Skeletal muscle cell (primary cell): ENCODE results near the gene GCNA.
"Not testable (repeated sequence)": the region's sequence is repeated elsewhere in the genome, so short reads cannot be mapped to it uniquely, and the experiment has no call there.

Experiments
- DNase-seq: peaks from one replicate; pipeline ENCODE4 v3.0.0-alpha.2; 2010; ENCODE audit warnings: low read depth
- H3K4me3 ChIP-seq: 2 replicates; pipeline ENCODE4 v1.5.1; 2011; ENCODE audit warnings: low read depth, mild to moderate bottlenecking, control low read depth, low read length, moderate library complexity

GCNA gene

DNA sequence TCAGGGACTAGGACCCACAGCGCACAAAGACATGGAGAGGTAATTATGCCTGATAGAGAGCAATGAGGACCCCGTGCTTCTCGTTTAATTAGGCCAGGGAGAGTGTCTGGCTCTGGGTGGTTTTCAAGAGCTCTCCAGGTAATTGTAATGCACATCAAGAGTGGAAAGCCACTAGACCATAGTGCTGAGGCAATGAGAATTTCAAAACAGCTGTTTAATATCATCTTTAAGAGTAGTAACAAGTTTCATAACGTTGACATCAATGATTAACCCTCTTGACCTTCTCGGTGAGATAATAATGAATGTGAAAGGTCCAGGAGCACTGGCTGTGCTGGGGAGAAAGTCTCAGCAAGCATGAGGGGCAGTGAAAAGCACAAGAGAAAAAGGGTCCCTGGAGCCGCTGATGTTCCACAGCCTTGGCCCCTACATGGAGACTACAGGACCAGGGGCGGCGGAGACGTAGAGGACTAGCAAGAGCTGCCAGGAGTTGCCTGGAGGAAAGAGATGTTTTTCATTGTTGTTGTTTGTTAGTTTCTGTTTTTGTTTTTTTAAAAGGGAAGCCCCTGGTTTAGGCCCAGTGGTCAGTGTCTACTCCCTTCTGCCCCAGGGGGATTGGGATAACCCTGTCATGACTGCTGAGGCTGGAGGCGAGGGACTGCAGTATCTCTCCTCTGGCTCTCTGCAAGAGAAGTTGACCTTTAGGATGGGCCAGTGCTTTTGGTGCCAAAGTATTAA, 54.9 kb downstream of the GCNA start:
- no peak overlapping the region for H3K4me3 ChIP-seq
- no peak for DNase-seq

DNA sequence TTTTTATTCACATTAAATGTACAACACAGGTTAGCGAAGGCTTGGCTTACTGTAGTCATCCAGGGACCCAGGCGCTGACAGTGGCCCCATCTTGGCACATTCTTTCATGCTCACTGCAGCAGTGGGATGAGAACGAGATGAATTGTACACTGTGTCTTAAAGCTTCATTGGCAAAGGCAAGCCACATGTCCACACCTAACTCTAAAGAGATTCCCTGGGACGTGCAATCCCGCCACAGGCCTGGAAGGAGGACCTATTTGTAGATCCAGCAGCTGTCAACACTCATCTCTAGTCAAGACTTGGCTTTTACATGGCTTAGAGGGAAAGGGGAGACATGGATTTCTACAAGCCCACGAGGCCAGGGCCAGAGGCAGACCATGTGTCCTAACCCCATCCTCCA, 56.1 kb downstream of the GCNA start:
- no peak for DNase-seq

DNA sequence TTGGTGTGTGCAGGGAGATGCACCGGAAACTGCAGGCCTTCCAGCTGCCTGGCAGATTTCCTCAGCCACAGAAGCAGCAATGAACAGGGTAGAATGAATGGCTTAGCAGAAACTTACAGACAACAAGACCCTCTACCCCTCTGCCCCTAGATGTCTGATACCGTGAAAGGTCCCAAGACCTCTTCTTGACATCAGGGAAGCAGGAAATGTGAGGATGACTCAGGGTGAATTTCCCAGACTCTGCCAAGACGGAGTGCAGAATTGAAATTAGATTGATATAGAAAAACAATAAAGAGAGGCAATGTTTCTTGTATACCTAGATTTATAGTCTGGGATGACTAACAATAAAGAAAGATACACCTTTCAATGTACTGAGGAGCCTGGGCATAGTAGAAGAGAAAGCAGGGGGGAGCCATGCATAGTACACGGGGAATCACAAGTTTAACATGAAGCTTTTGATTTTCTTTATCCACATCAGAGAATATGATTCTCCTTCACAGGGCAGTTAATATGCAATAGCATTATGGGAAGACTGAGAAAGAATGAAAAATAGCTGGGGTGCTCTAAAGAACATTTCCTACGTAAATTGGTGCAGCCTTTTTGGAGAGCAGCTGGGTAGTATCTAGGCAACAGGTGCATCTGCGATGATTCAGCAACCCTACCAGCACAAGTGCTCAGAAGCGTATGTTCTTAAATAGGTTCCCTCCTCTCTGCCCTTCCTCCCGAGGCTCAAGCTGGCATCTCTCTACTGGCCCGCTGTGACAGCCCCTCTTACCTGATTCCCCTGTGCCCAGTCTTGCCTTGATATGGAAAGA, 58.4 kb downstream of the GCNA start:
- no peak overlapping the region for H3K4me3 ChIP-seq
- DNase-seq = no peak

More for the DNA sequence above, 56.1 kb downstream of the GCNA start:
- no peak overlapping the region for H3K4me3 ChIP-seq

DNA sequence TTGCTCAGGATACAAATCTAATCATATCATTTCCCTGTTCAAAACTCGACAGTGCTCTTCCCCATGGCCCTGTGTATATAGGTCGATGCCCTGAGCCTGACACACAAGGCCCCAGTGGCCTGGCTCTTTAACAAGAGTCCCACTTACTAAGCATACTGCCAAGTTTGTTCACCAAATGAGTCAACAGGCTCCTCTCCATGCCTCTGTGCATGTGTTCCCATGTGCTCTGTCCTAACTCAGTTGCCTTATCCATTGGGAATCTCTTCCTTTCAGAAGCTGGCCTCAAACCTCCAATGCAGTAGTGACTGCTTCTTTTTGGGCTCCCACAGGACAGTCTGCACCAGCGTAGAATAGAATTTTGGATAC, 59.0 kb downstream of the GCNA start:
- H3K4me3 ChIP-seq = no peak overlapping the region
- DNase-seq = no peak

DNA sequence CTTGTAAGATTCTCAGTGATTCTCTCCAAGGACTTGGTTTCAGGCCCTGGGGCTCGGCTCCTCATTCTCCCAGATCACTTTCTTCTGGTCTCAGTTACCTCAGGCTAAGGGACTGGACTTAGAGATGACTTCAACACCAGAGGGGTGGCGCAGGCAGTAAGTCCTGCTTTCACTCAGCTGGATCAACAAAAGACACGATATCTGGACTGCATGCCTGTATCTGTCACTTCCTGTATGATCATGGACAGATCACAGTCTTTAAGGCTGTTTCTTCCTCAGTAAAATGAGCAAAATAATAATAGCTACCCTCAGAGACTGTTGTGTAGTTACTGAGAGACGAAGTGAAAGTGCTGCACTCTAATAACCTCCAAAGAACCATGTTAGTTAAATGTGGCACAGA, 59.6 kb downstream of the GCNA start:
- DNase-seq = no peak
- H3K4me3 ChIP-seq = no peak overlapping the region

DNA sequence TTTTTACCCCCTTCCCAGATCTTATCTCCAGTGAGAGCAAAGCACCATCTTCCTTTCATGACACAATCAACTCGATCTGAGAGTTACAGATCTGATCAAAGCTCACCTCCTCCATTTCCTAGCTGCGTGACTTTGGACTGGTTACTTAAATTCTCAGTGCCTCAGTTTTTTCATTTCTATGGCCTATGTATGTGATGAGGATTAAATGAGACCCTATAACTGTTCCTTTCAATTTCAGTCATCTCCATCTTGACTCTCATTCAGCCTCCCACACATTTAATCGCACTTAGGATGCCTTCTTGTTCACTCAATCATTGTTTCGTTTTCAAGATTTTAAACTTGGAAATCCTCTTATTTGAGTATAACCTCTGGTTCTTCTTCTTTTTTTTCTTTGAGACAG, 60.2 kb downstream of the GCNA start:
- DNase-seq = no peak
- H3K4me3 ChIP-seq = no peak overlapping the region

DNA sequence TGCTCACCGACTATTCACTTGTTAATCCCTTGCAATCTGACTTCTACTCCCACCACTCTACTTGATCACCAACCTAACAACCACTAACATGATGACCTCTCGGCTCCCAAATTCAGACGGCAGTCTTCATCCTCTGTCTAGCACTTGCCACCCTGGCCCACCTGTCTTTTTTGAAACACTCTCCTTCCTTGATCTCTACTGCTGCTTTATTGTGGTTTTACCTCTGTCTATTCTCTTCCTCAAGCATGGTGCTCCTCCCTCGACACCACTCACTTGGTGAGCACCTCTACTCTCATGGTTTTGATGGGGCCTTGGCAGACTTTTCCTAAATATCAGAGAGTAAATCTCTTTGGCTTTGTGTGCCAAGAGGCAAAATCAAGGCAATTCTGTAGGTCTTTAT, 61.8 kb downstream of the GCNA start:
- no peak for DNase-seq
- H3K4me3 ChIP-seq = no peak overlapping the region

DNA sequence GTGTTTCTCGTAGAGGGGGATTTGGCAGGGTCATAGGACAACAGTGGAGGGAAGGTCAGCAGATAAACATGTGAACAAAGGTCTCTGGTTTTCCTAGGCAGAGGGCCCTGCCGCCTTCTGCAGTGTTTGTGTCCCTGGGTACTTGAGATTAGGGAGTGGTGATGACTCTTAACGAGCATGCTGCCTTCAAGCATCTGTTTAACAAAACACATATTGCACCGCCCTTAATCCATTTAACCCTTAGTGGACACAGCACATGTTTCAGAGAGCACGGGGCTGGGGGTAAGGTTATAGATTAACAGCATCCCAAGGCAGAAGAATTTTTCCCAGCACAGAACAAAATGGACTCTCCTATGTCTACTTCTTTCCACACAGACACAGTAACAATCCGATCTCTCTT, 66.2 kb downstream of the GCNA start:
- not testable (repeated sequence) for H3K4me3 ChIP-seq, DNase-seq

DNA sequence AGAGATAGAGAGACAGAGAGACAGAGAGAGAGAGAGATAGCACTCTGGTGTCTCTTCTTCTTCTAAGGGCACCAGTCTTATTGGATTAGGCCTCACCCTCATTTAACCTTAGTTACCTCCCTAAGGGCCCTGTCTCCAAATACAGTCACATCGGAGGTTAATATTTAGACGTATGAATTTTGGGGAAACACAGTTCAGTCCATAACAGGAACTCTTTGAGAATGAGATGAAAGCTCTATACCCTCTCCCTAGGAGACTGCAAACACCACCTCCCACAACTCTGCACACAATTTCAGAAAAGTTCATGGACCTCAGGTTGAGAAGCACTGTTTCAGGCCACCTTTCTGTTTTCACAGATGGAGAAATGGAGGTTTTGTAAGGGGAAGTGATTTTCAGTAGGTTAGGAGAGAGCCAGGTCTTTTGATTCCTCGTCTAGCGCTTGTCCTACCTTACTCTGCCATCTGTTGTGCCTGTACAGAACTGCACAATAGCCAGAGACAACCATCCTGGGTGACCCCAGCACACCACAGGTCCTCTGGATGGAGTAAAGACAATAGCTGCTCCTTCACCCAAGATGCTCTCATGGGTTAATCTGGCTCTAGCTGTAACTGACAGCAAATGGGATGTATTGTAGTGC, 72.2 kb downstream of the GCNA start:
- no peak overlapping the region for H3K4me3 ChIP-seq
- no peak for DNase-seq

- H3K4me3 ChIP-seq = no peak overlapping the region
- no peak for DNase-seq
Measured at GRCh38 chrX:71652405-71652804, 74.2 kb downstream of the GCNA start.

- DNase-seq = no peak
Measured at GRCh38 chrX:71653344-71653743, 75.1 kb downstream of the GCNA start.

GRCh38 chrX:71657267-71657666, 79.0 kb downstream of the GCNA start:
- DNase-seq = no peak
- no peak overlapping the region for H3K4me3 ChIP-seq

More at GRCh38 chrX:71653344-71653743, 75.1 kb downstream of the GCNA start:
- no peak overlapping the region for H3K4me3 ChIP-seq

- DNase-seq = no peak
- no peak overlapping the region for H3K4me3 ChIP-seq
Measured at GRCh38 chrX:71659342-71659741, 81.1 kb downstream of the GCNA start.

- H3K4me3 ChIP-seq = no peak overlapping the region
- DNase-seq = no peak
Measured at GRCh38 chrX:71659959-71660358, 81.7 kb downstream of the GCNA start.

DNA sequence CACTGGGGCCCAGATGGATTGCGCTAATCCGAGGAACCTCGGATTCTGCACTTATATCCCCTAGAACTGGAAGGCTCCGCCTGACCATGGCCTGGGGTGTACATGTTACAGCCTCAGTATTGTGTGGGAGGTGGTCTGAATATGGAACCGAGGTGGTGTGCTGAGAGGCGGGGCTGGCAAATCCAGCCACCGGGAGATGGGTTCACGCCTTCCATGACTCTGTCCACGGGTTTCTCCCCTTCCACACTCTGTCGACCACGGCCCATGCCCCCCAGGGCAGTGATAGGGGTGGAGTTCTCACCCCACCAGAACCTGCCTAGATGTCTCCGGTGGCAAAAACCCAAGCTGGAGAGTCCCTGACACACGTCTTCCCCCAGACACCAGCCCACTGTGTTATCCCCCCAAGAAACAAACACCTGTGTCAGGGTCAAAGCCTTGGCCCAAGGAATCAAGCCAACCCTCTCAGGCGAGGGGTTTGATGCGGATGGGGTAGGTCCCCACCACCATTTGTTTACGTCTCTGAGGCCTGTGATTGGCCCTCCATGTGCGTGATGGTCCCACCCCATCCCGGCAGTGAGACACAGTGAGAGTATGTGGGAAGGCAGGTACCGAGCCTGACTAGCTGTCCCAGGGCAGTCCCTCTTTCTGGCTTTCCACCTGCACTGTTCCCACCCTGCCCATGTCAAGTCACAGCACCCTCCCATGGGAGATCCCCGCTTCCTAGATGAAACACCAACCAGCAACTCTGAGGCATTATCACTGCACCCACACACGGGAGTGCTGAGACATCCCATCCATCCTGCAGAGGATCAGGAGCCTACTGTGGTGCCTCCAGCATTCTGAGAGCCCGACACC, 82.6 kb downstream of the GCNA start:
- no peak overlapping the region for H3K4me3 ChIP-seq
- no peak for DNase-seq

DNA sequence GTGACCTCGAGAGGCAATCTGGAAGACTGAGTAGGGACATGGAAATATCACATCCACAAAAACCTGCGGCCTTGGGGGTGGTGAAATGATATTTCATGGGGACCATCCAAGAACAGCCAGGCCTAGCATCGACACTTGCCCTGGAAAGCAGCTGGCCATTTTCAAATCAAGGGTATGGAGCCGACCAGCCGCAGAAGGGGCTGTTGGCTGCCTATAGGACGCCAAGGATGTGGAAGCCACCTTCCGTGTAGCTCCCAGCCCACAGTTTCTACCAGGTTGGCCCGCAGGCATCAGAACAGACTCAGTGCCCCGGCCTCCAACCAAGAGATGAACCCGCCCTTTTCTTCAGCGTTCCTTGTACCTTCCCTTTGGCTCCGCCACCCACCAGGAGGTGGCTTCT, 83.7 kb downstream of the GCNA start:
- no peak overlapping the region for H3K4me3 ChIP-seq
- no peak for DNase-seq

GRCh38 chrX:71662654-71663053, 84.4 kb downstream of the GCNA start:
- not testable (repeated sequence) for DNase-seq, H3K4me3 ChIP-seq
